Measurements from ENCODE around the gene HLA-F.

HLA-F gene

GRCh38 chr6:29743568-29743967, 20.3 kb downstream of the HLA-F start:
- TF ChIP-seq CTCF (IDR thresholded peaks at IDR 0.05; ENCODE audit: low read depth, low read length, missing control alignments): no peak
- DNase-seq (ENCODE audit: extremely low read depth, low read depth): no peak

GRCh38 chr6:29744131-29744530, 20.9 kb downstream of the HLA-F start:
- no peak for TF ChIP-seq CTCF (IDR thresholded peaks at IDR 0.05; ENCODE audit: low read depth, low read length, missing control alignments)
- no peak overlapping the region for H3K4me3 ChIP-seq (replicated peaks; ENCODE audit: low read depth, low read length)
- DNase-seq (ENCODE audit: extremely low read depth, low read depth): no peak

More at GRCh38 chr6:29743568-29743967, 20.3 kb downstream of the HLA-F start:
- H3K4me3 ChIP-seq (replicated peaks; ENCODE audit: low read depth, low read length): no peak overlapping the region

- H3K4me3 ChIP-seq (replicated peaks; ENCODE audit: low read depth, low read length): no peak overlapping the region
- TF ChIP-seq CTCF (IDR thresholded peaks at IDR 0.05; ENCODE audit: low read depth, low read length, missing control alignments): no peak
- no peak for DNase-seq (ENCODE audit: extremely low read depth, low read depth)
These were observed 21.4 kb downstream of the HLA-F start for GRCh38 chr6:29744621-29745020.

GRCh38 chr6:29745386-29745785, 22.2 kb downstream of the HLA-F start:
- H3K4me3 ChIP-seq (replicated peaks; ENCODE audit: low read depth, low read length): no peak overlapping the region
- DNase-seq (ENCODE audit: extremely low read depth, low read depth): no peak
- TF ChIP-seq CTCF (IDR thresholded peaks at IDR 0.05; ENCODE audit: low read depth, low read length, missing control alignments): no peak

GRCh38 chr6:29745855-29746449, 22.7 kb downstream of the HLA-F start:
- no peak for TF ChIP-seq CTCF (IDR thresholded peaks at IDR 0.05; ENCODE audit: low read depth, low read length, missing control alignments)
- no peak for DNase-seq (ENCODE audit: extremely low read depth, low read depth)
- no peak overlapping the region for H3K4me3 ChIP-seq (replicated peaks; ENCODE audit: low read depth, low read length)

- H3K4me3 ChIP-seq (replicated peaks; ENCODE audit: low read depth, low read length): no peak overlapping the region
- TF ChIP-seq CTCF (IDR thresholded peaks at IDR 0.05; ENCODE audit: low read depth, low read length, missing control alignments): no peak
These were observed 23.8 kb downstream of the HLA-F start for GRCh38 chr6:29746846-29747687.

More at GRCh38 chr6:29746846-29747687, 23.8 kb downstream of the HLA-F start:
- DNase-seq (ENCODE audit: extremely low read depth, low read depth): no peak

Measured in HFF-Myc (cell line).